HL-60 (cell line): ENCODE results near the gene TMEM52B.

Experiments used
- DNase-seq, 2 experiments: peaks; one replicate each; pipeline ENCODE4 v3.0.0-alpha.2; 2010 to 2020; ENCODE audit warnings: low read depth in 1 of 2, low spot score in 1 of 2
- H3K27ac ChIP-seq: fragments of 250-450 bp; sonication (Bioruptor Pico); replicated peaks from 2 replicates; pipeline ENCODE4 v1.5.1; 2020; ENCODE audit warnings: mild to moderate bottlenecking, moderate library complexity
- H3K27me3 ChIP-seq: fragments of 250-450 bp; sonication (Bioruptor Pico); 2 replicates; pipeline ENCODE4 v1.5.1; 2021; ENCODE audit warnings: mild to moderate bottlenecking, moderate library complexity; ENCODE audit not compliant: insufficient read depth, poor library complexity, severe bottlenecking
- H3K4me3 ChIP-seq: replicated peaks from 2 replicates; pipeline ENCODE4 v1.5.1; 2011; ENCODE audit warnings: mild to moderate bottlenecking, control low read depth, low read length; ENCODE audit not compliant: insufficient read depth
- GABPA ChIP-seq: IDR thresholded peaks from 2 replicates; pipeline ENCODE4 v1.6.1; 2012; ENCODE audit warnings: low read depth
- POLR2AphosphoS5 ChIP-seq: IDR thresholded peaks from 2 replicates; pipeline ENCODE4 v1.6.1; 2012; ENCODE audit warnings: low read depth
- SPI1 ChIP-seq: IDR thresholded peaks from 2 replicates; pipeline ENCODE4 v1.6.1; 2012; ENCODE audit warnings: low read depth, mild to moderate bottlenecking, borderline replicate concordance
- TF ChIP-seq, protein P1 (sequence below): IDR thresholded peaks from 2 replicates; pipeline ENCODE4 v1.6.1; 2012; ENCODE audit warnings: low read depth; ENCODE audit not compliant: insufficient replicate concordance
- TF ChIP-seq, protein P2 (sequence below): IDR thresholded peaks from one replicate; pipeline ENCODE4 v1.5.1; 2011; ENCODE audit warnings: low read length, control low read depth, inconsistent platforms; ENCODE audit not compliant: insufficient read depth

Gene TMEM52B

DNA sequence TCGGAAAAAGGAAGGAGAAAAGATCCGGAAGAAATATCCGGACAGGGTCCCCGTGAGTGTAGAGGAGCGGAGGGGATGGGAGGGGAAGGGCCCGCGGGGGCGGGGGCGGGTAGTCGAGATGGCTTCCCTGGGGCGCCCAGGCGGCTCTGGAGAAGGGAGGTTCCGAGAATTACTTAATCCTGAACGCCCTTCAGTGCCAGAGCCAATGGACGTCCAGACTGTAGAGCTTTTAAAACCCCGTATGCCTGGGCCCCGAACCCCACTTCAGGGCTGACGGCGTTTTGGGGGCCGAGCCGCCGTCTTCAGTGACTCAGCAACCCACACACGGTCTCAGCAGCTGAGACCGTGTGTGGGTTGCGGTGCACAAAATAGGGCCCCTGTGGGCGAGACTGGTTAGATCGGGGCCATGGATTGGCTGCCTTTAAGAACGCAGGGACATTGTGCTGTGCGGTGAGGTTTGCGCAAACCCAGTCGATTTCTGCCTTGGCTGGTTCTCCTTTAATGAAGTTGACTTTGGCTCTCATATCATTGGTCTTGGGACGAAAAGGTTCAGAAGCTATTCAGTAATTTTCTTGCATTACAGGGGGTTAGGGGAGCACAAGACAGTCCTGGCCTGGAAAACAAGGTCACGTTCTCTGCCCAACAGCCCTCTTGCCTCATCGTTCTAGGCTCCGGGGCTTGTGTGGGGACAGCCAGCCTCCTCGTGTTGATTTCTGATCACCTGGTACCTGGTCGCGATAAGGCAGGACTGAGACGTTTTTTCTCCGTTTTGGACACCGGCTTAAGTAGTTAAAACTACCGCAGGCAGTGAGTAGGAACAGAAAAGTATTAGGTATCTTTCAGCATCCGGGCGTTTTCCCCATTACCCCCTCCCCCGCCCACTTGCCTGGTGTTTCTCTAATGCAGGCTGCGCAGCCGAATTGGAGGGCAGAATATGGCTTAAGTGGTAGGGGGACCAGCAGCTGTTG lies 34.6 kb downstream of the TMEM52B start:
- TF ChIP-seq SPI1 = 0 out of 2 replicates have a peak, but pooled peaks have one; percentile 0
- TF ChIP-seq, protein P1, sequence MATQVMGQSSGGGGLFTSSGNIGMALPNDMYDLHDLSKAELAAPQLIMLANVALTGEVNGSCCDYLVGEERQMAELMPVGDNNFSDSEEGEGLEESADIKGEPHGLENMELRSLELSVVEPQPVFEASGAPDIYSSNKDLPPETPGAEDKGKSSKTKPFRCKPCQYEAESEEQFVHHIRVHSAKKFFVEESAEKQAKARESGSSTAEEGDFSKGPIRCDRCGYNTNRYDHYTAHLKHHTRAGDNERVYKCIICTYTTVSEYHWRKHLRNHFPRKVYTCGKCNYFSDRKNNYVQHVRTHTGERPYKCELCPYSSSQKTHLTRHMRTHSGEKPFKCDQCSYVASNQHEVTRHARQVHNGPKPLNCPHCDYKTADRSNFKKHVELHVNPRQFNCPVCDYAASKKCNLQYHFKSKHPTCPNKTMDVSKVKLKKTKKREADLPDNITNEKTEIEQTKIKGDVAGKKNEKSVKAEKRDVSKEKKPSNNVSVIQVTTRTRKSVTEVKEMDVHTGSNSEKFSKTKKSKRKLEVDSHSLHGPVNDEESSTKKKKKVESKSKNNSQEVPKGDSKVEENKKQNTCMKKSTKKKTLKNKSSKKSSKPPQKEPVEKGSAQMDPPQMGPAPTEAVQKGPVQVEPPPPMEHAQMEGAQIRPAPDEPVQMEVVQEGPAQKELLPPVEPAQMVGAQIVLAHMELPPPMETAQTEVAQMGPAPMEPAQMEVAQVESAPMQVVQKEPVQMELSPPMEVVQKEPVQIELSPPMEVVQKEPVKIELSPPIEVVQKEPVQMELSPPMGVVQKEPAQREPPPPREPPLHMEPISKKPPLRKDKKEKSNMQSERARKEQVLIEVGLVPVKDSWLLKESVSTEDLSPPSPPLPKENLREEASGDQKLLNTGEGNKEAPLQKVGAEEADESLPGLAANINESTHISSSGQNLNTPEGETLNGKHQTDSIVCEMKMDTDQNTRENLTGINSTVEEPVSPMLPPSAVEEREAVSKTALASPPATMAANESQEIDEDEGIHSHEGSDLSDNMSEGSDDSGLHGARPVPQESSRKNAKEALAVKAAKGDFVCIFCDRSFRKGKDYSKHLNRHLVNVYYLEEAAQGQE = no peak
- no peak for TF ChIP-seq GABPA
- peak; percentile 51; the same call in 1 of the 2 replicates for TF ChIP-seq POLR2AphosphoS5
- TF ChIP-seq, protein P2, sequence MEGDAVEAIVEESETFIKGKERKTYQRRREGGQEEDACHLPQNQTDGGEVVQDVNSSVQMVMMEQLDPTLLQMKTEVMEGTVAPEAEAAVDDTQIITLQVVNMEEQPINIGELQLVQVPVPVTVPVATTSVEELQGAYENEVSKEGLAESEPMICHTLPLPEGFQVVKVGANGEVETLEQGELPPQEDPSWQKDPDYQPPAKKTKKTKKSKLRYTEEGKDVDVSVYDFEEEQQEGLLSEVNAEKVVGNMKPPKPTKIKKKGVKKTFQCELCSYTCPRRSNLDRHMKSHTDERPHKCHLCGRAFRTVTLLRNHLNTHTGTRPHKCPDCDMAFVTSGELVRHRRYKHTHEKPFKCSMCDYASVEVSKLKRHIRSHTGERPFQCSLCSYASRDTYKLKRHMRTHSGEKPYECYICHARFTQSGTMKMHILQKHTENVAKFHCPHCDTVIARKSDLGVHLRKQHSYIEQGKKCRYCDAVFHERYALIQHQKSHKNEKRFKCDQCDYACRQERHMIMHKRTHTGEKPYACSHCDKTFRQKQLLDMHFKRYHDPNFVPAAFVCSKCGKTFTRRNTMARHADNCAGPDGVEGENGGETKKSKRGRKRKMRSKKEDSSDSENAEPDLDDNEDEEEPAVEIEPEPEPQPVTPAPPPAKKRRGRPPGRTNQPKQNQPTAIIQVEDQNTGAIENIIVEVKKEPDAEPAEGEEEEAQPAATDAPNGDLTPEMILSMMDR = no peak
- H3K27ac ChIP-seq = peak overlapping the region; percentile 90
- no peaks in the 10 kb centered on the region for H3K27me3 ChIP-seq
- peak; percentile 77 to 94 for DNase-seq
- peak overlapping the region; percentile 73 for H3K4me3 ChIP-seq

DNA sequence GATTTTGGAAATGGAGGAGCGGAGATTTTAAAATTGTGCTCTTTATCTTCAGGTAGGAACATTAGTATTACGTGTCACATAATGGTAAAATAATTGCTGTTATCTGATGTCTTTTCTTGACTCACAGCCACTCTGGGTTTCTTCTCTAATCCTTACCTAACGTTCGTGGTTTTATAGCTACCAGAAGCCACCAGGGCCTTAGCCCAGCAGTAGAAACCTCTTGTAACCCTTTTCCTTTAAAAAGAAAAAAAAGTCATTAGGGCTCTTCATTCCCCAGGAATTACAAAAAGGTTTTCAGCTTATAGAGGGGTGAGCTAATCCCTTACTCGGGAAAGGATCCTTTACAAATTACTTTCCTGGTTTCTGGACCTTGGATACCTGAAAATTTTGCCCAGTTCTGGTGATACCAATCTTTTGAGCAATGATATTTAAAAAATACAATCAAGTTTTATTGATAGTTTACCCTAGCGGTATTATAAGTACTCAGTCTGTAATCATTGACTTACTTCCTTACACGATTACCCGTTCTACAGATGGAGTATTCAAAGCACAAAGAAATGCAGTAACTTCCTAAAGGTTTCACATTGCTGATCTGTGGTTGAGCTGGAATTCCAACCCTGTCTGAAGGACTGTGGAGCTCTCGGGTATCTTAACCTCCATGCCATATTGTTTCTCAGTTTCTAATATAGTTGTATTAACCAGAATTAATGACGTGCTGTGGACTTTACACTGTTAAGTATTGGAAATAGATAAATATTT lies 35.5 kb downstream of the TMEM52B start:
- H3K27ac ChIP-seq = peak overlapping the region; percentile 90
- DNase-seq = peak in 1 of 2 experiments; percentile 23
- H3K27me3 ChIP-seq = no peaks in the 10 kb centered on the region
- peak overlapping the region; percentile 73 for H3K4me3 ChIP-seq
- TF ChIP-seq POLR2AphosphoS5 (no peak), SPI1 (no peak), GABPA (no peak)
- TF ChIP-seq, protein P2 = no peak
- TF ChIP-seq, protein P1 = no peak

DNA sequence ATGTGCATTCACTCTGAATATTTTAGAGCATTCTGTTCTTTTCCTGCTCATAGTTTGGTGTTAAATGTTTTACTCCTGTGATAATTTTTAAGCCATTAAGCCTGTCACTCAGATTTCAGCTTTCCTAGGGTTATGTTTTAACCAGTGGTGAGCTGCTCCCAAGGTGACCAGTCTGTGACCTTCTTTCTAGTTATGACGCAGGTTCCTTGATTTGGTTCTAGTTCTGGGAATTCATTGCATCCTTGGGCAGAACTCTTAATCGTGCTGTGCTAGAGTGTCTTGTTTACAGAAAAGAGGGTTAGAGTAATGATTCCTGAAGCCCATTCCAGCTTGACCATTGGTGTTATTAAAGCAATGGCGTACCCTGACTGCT lies 36.0 kb downstream of the TMEM52B start:
- Histone ChIP-seq H3K4me3 (no peak overlapping the region), H3K27me3 (no peaks in the 10 kb centered on the region), H3K27ac (no peak overlapping the region)
- TF ChIP-seq SPI1 (no peak), POLR2AphosphoS5 (no peak), GABPA (no peak)
- TF ChIP-seq, protein P2 = no peak
- TF ChIP-seq, protein P1 = no peak
- no peak for DNase-seq
